Measurements from ENCODE around the gene CERK.
"Not testable (repeated sequence)": the region's sequence is repeated elsewhere in the genome, so short reads cannot be mapped to it uniquely, and the experiment has no call there.

The CERK gene

DNA sequence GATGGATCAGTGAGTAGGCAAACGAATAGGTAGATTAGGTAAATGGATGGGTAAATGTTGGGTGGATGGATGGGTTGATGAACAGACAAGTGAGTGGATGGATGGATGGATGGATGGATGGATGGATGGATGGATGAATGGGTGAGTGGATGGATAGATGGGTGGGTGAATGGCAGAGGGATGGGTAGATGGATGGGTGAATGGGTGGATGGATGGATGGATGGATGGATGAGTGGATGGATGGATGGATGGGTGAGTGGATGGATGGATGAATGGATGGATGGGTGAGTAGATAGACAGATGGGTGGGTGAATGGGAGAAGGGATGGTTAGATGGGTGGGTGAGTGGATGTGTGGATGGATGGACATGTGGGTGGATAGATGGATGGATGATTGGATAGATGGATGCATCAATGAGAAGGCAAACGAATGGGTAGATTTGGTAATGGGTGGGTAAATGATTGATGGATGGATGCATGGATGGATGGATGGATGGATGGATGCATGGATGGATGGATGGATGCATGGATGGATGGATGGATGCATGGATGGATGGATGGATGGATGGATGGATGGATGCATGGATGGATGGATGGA is 89.7 kb downstream of the CERK start:
- not testable (repeated sequence) for DNase-seq (ENCODE audit: low read depth)

- DNase-seq (ENCODE audit: low read depth), result no peak
These were observed 91.4 kb downstream of the CERK start for GRCh38 chr22:46646531-46647215.

DNA sequence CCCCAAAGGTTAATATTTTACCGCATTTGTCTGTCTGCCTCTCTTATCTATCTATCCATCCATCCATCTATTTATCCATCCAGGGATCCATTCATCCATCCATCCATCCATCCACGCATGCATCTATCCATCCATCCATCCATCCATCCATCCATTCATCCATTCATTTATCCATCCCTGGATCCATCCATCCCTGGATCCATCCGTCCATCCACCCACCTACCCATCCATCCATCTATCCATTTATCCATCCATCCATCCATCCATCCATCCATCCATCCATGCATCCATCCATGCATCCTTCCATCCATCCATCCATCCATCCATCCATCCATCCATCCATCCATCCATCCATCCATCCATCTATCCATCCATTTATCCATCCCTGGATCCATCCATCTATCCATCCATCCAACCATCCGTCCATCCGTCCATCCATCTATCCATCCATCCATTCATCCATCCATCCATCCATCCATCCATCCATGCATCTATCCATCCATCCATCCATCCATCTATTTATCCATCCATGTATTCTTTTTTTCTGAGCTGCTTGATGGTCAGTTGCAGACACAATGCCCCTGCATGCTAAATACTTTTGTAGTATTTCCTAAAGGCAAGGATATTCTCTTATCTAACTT is 95.1 kb downstream of the CERK start:
- not testable (repeated sequence) for DNase-seq (ENCODE audit: low read depth)

DNA sequence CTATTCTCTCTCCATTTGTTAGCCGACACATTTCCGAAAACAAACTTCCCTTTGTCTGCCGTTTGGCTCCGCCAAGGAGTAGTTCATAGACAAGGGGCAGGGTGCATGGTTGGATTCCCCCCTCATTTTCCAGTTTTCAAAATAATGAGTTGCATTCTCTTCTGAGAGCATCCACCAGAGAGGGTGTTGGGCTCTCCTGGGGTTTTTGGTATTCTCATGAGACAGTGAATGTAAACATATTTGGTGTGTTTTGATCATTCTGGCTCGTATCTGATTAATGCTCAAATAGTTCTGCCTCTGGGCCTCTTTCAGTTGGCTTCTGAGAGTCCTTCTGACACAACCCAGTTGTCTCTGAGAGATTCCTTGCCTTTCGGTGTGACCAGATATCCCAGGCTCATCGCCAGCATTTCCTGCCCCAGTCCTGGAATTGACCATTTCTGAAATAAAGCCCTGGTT is 96.2 kb downstream of the CERK start:
- no peak for DNase-seq (ENCODE audit: low read depth)

GRCh38 chr22:46640293-46641055 is 97.6 kb downstream of the CERK start:
- no peak for DNase-seq (ENCODE audit: low read depth)

DNA sequence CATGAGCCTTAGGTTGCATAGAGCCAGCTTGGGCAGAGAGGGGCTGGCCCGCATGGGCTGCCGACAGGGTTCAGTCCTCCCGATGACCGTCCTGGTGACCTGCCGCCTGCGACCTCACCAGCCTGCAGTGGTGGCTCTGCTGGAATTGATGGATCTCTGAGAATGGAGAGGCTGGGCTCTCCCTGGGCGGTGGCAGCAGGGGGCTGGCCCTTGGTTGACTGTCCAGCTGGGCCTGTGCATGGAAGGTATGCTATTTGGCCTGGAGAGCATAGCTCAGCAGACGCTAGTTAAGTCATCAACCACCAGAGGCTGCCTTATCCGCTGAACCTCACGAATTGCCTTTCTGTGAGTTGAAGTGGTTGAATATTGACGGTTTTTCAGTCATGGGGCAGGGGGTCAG is 98.2 kb downstream of the CERK start:
- no peak for DNase-seq (ENCODE audit: low read depth)

DNA sequence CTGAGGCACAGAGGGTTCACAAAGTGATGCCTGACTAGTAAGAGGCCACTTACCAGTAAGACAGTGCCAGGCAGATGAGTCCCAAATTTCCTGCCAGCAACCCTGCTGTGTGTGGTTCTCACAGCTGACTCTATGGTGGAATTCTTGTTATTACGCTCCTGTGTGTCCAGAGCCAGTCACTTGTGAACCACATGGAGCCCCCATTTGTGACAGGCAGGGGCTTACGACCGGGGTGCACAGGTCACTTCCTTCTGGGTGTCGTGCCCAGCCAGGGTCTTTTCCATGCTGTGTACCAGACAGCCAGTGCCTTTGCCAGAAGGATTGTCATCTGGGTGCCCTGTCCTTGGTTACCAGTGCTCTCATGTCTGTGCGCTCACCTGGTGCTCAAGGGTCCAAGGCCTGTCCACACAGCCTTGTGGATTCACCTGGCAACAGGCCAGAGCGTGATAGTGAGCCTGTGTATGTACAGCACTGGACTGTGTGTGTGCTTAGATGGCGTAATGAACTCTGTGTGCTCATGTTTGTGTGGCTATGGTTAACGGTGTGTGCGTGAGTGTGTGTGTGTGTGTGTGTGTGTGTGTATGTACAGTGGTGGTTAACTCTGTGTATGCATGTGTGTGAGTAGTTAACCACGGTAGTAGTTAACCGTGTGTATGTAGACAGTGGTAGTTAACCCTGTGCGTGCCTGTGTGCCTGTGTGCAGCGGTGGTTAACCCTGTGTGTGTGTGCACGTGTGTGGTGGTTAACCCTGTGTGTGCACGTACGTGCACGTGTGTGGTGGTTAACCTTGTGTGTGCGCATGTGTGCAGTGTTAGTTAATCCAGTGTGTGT is 99.2 kb downstream of the CERK start:
- DNase-seq (ENCODE audit: low read depth), result no peak

DNA sequence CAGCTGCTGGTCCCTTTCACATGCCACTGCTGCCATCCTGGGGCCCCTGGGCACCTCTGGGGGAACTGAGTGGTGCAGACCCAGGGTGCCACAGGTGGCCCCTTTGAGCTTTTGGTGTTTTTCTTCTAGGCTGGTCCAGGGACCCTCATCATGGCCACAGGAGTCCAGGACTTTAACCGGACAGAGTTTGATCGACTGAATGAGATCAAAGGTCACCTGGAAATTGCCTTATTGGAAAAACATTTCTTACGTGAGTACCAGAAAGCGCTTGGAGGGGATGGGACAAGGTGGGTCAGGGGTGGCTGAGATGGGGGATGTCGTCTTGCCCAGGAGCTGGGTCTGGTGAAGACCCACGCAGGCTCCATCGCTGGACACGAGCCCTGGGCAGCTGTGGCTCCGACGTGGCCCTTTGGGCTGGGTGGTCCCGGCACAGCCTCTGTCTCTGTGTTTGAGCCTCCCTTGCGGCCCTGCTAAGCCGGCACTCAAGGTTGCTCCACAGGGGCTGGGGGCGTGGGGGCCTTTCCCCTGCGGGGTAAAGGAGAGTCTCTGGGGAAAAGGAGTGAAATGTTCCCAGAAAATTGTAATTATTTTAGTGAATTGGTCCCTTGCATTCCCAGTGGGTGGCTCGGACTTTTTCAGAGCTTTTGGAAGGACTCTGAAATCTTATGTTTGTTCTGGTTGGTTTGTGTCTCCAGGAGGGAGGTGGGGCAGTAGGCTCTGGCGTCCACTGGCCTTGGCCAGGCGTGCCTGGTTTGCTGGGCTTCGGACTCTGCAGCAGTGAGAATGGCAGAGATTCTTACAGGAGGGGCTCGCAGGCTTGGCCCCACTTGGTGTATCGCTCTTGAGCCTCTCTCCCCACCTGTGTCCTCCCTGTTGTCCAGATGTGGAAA is 100.1 kb downstream of the CERK start:
- no peak for DNase-seq (ENCODE audit: low read depth)

DNA sequence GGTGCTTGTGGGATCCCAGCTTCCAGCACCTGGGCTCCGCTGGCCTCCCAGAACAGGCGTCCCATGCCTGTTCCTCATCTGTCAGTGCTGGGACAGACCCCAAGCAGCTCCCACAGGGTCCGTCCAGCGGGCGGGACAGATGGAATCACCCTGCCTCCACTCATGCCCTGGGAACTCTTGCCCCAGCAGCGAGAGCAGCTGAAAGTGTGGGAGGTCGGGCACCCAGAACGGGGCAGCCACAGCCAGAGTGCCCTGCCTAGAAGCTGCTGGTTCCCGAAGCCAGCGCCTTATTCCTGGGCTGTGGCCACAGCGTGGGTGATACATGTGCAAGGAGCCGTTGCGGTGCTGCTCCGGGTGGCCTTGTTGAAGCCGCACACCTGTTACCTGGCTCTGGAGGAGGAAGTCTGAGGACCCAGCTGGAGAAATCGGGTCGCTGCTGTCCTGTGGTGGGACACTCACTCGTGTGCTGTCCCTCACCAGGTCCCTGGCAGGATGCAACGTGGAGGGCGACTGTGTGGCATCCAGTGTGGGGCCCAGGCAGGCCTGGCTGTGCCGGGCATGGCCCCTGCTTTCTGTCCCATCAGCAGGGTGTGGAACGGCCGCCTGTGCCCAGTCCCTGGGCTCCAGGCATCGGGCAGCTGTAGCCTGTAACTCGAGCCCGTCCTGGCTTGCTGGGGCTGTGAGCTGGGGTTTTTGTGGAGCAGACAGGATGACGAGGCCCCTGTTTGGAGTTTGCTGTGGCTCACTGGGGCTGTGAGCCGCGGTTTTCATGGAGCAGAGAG is 101.6 kb downstream of the CERK start:
- no peak for DNase-seq (ENCODE audit: low read depth)

GRCh38 chr22:46635756-46636155 is 102.3 kb downstream of the CERK start:
- no peak for DNase-seq (ENCODE audit: low read depth)

DNA sequence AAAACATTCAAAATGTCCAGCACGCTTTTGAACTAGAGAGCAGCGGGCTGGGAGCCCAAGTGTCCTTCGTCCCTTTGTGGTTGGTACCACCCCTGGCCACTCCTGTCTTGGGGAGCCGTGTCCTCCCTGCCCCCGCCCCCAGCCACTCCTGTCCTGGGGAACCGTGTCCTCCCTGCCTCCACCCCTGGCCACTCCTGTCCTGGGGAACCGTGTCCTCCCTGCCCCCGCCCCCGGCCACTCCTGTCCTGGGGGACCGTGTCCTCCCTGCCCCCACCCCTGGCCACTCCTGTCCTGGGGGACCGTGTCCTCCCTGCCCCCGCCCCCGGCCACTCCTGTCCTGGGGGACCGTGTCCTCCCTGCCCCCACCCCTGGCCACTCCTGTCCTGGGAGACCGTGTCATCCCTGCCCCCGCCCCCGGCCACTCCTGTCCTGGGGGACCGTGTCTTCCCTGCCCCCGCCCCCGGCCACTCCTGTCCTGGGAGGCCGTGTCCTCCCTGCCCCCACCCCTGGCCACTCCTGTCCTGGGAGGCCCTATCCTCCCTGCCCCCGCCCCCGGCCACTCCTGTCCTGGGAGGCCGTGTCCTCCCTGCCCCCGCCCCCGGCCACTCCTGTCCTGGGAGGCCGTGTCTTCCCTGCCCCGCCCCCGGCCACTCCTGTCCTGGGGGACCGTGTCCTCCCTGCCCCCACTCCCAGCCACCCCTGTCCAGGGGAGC is 102.9 kb downstream of the CERK start:
- DNase-seq (ENCODE audit: low read depth), result not testable (repeated sequence)

All from activated T-cell treated with anti-CD3 and anti-CD28 coated beads for 48 hours (primary cell).